Neuron (in vitro differentiated cells): Measurements from ENCODE around the gene FRMD4A.

ENCODE experiments used
- H2AFZ ChIP-seq: one replicate; pipeline ENCODE4 v1.6.1; 2013; ENCODE audit warnings: low read depth, mild to moderate bottlenecking, inconsistent platforms, low read length, moderate library complexity
- H3K27me3 ChIP-seq: one replicate; pipeline ENCODE4 v1.6.1; 2013; ENCODE audit warnings: low read length; ENCODE audit not compliant: insufficient read depth
- H3K36me3 ChIP-seq: one replicate; pipeline ENCODE4 v1.6.1; 2013; ENCODE audit warnings: low read length; ENCODE audit not compliant: insufficient read depth
- H3K4me1 ChIP-seq: one replicate; pipeline ENCODE4 v1.6.1; 2013; ENCODE audit warnings: low read length; ENCODE audit not compliant: insufficient read depth
- H3K4me3 ChIP-seq: 2 replicates; pipeline ENCODE4 v1.5.1; 2013; ENCODE audit warnings: mild to moderate bottlenecking, low read length, moderate library complexity
- H3K9me3 ChIP-seq: one replicate; pipeline ENCODE4 v1.6.1; 2013; ENCODE audit warnings: low read length

FRMD4A gene

GRCh38 chr10:14330388-14331061 is at the start of gene FRMD4A:
Gene FRMD4A, minus strand, starts transcription at chr10:14330924.
- H3K4me3 ChIP-seq = peak within 1 kb of the TSS; percentile 10
- H2AFZ ChIP-seq = peak within 1 kb of the TSS; percentile 21
- H3K36me3 ChIP-seq = no peaks in the 10 kb centered on the region
- H3K27me3 ChIP-seq = peaks cover 14% of the 10 kb centered on the region
- peaks cover 20% of the 10 kb centered on the region for H3K4me1 ChIP-seq
- H3K9me3 ChIP-seq = no peaks in the 10 kb centered on the region

- Histone ChIP-seq H3K36me3 (no peaks in the 10 kb centered on the region), H2AFZ (no peak overlapping the region), H3K27me3 (no peaks in the 10 kb centered on the region), H3K4me3 (no peak overlapping the region), H3K9me3 (no peaks in the 10 kb centered on the region), H3K4me1 (peaks cover 24% of the 10 kb centered on the region)
Measured at GRCh38 chr10:14379556-14380280, 49.0 kb upstream of the FRMD4A start.

- Histone ChIP-seq H3K36me3 (no peaks in the 10 kb centered on the region), H3K4me3 (no peak overlapping the region), H3K9me3 (no peaks in the 10 kb centered on the region), H3K27me3 (no peaks in the 10 kb centered on the region), H3K4me1 (peaks cover 24% of the 10 kb centered on the region), H2AFZ (no peak overlapping the region)
Measured at GRCh38 chr10:14378387-14378960, 47.8 kb upstream of the FRMD4A start.

GRCh38 chr10:14377591-14378175 is 47.0 kb upstream of the FRMD4A start:
- no peak overlapping the region for H3K4me3 ChIP-seq
- H2AFZ ChIP-seq = no peak overlapping the region
- H3K36me3 ChIP-seq = no peaks in the 10 kb centered on the region
- peaks cover 24% of the 10 kb centered on the region for H3K4me1 ChIP-seq
- H3K9me3 ChIP-seq = no peaks in the 10 kb centered on the region
- H3K27me3 ChIP-seq = no peaks in the 10 kb centered on the region

- no peaks in the 10 kb centered on the region for H3K27me3 ChIP-seq
- no peak overlapping the region for H2AFZ ChIP-seq
- no peaks in the 10 kb centered on the region for H3K9me3 ChIP-seq
- H3K36me3 ChIP-seq = no peaks in the 10 kb centered on the region
- H3K4me3 ChIP-seq = no peak overlapping the region
- peaks cover 22% of the 10 kb centered on the region for H3K4me1 ChIP-seq
Measured at GRCh38 chr10:14374745-14375445, 44.2 kb upstream of the FRMD4A start.

- Histone ChIP-seq H2AFZ (no peak overlapping the region), H3K4me3 (no peak overlapping the region), H3K4me1 (peaks cover 4% of the 10 kb centered on the region), H3K27me3 (no peaks in the 10 kb centered on the region), H3K36me3 (no peaks in the 10 kb centered on the region), H3K9me3 (no peaks in the 10 kb centered on the region)
Measured at GRCh38 chr10:14372606-14373005, 41.9 kb upstream of the FRMD4A start.

- peaks cover 4% of the 10 kb centered on the region for H3K4me1 ChIP-seq
- H3K27me3 ChIP-seq = no peaks in the 10 kb centered on the region
- no peak overlapping the region for H3K4me3 ChIP-seq
- no peaks in the 10 kb centered on the region for H3K9me3 ChIP-seq
- no peak overlapping the region for H2AFZ ChIP-seq
- H3K36me3 ChIP-seq = no peaks in the 10 kb centered on the region
Measured at GRCh38 chr10:14371581-14371980, 40.9 kb upstream of the FRMD4A start.

- no peak overlapping the region for H3K4me3 ChIP-seq
- H3K4me1 ChIP-seq = peaks cover 4% of the 10 kb centered on the region
- H3K9me3 ChIP-seq = no peaks in the 10 kb centered on the region
- no peak overlapping the region for H2AFZ ChIP-seq
- no peaks in the 10 kb centered on the region for H3K27me3 ChIP-seq
- no peaks in the 10 kb centered on the region for H3K36me3 ChIP-seq
Measured at GRCh38 chr10:14370894-14371293, 40.2 kb upstream of the FRMD4A start.

GRCh38 chr10:14369906-14370305 is 39.2 kb upstream of the FRMD4A start:
- Histone ChIP-seq H3K27me3 (no peaks in the 10 kb centered on the region), H3K36me3 (no peaks in the 10 kb centered on the region), H2AFZ (no peak overlapping the region), H3K4me3 (no peak overlapping the region), H3K9me3 (no peaks in the 10 kb centered on the region), H3K4me1 (peaks cover 4% of the 10 kb centered on the region)

- Histone ChIP-seq H3K9me3 (no peaks in the 10 kb centered on the region), H3K27me3 (peaks cover 4% of the 10 kb centered on the region), H3K36me3 (no peaks in the 10 kb centered on the region), H2AFZ (no peak overlapping the region), H3K4me3 (no peak overlapping the region), H3K4me1 (peaks cover 4% of the 10 kb centered on the region)
Measured at GRCh38 chr10:14366760-14367159, 36.0 kb upstream of the FRMD4A start.

- no peak overlapping the region for H3K4me3 ChIP-seq
- no peaks in the 10 kb centered on the region for H3K9me3 ChIP-seq
- no peaks in the 10 kb centered on the region for H3K36me3 ChIP-seq
- H3K4me1 ChIP-seq = peaks cover 4% of the 10 kb centered on the region
- no peak overlapping the region for H2AFZ ChIP-seq
- H3K27me3 ChIP-seq = peaks cover 4% of the 10 kb centered on the region
Measured at GRCh38 chr10:14365266-14365665, 34.5 kb upstream of the FRMD4A start.

GRCh38 chr10:14362104-14362503 is 31.4 kb upstream of the FRMD4A start:
- Histone ChIP-seq H2AFZ (no peak overlapping the region), H3K9me3 (no peaks in the 10 kb centered on the region), H3K4me3 (no peak overlapping the region), H3K27me3 (peaks cover 4% of the 10 kb centered on the region), H3K4me1 (no peaks in the 10 kb centered on the region), H3K36me3 (no peaks in the 10 kb centered on the region)

GRCh38 chr10:14360961-14361360 is 30.2 kb upstream of the FRMD4A start:
- H3K4me3 ChIP-seq = no peak overlapping the region
- no peaks in the 10 kb centered on the region for H3K4me1 ChIP-seq
- H3K36me3 ChIP-seq = no peaks in the 10 kb centered on the region
- H3K27me3 ChIP-seq = peaks cover 4% of the 10 kb centered on the region
- no peaks in the 10 kb centered on the region for H3K9me3 ChIP-seq
- no peak overlapping the region for H2AFZ ChIP-seq
